ENCODE results near the gene PROZ.

DNA sequence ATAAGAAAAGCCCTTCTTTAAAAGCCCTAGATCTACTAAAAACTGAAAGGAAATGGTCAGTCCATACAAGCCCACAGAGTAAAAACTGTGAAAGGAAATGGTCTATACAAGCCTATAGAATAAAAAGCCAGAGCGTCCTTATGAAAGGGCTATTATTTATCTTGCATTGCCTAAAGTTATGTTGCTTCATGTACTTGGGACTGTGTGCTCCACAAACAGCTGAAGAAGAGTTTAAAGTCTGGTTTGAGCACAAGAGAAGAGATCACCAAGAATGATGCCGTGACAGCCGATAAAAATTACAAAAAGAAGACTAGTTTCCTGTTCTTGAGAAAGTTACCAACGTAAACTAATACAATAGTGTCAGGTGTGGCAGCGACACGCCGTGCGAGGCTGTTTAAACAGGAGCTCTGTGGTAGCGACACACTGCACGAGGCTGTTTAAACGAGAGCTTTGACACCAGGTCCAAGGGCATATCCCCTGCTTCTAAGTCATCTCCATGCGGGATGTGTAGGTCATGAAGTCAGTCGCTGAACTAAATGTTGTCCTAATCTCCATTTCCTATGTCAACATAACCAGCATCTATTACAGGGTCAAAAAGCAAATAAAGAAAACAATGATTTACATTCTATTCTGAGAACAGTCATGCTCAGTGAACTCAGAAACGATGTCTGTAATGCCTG, 25.1 kb downstream of the PROZ start:
- TF ChIP-seq, protein P1, sequence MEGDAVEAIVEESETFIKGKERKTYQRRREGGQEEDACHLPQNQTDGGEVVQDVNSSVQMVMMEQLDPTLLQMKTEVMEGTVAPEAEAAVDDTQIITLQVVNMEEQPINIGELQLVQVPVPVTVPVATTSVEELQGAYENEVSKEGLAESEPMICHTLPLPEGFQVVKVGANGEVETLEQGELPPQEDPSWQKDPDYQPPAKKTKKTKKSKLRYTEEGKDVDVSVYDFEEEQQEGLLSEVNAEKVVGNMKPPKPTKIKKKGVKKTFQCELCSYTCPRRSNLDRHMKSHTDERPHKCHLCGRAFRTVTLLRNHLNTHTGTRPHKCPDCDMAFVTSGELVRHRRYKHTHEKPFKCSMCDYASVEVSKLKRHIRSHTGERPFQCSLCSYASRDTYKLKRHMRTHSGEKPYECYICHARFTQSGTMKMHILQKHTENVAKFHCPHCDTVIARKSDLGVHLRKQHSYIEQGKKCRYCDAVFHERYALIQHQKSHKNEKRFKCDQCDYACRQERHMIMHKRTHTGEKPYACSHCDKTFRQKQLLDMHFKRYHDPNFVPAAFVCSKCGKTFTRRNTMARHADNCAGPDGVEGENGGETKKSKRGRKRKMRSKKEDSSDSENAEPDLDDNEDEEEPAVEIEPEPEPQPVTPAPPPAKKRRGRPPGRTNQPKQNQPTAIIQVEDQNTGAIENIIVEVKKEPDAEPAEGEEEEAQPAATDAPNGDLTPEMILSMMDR (IDR thresholded peaks at IDR 0.05) = no peak
- no peak for TF ChIP-seq POLR2AphosphoS5 (IDR thresholded peaks at IDR 0.05)
- no peak for TF ChIP-seq EP300 (IDR thresholded peaks at IDR 0.05)
- TF ChIP-seq POLR2A (IDR thresholded peaks at IDR 0.05) = no peak

Measured in sigmoid colon (tissue), 4 donors.